HG02840 (cell line): ENCODE measurements around the gene MTMR4.
"Not testable (repeated sequence)": the region's sequence is repeated elsewhere in the genome, so short reads cannot be mapped to it uniquely, and the experiment has no call there.

ENCODE experiments used
- ATAC-seq: cut with Tn5 transposase; IDR thresholded peaks from one replicate; pipeline ENCODE4 v1.9.1; 2021; ENCODE audit warnings: mild to moderate bottlenecking, moderate library complexity, moderate number of reproducible peaks; ENCODE audit not compliant: unreplicated experiment, low FRiP score

Gene MTMR4

GRCh38 chr17:58513965-58514769 lies at the start of gene MTMR4:
MTMR4 (minus strand) TSS chr17:58514638; CDS start chr17:58514407, 231 bp downstream.
- no peak for ATAC-seq

GRCh38 chr17:58560511-58560910 lies 46.1 kb upstream of the MTMR4 start:
- ATAC-seq = no peak

GRCh38 chr17:58557981-58558380 lies 43.5 kb upstream of the MTMR4 start:
- ATAC-seq = no peak

DNA sequence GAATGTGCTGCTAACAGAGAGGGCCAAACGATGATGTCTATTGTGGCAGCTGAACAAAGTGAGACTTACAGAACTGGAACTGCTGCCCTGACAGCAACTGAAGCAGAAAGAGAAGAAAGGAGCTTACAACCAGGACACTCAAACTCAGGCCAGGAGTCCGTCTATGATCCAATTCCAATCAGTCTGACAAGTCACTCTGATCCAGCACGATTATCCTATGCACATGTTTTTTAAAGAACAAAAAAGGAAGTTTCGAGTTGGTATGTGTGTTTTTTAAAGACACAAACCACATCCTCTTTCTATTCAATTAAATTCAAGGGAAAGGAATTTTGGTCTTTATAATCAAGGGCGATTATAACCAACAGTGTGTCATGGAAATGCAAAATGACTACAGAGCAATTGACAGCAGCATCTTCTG lies 42.4 kb upstream of the MTMR4 start:
- no peak for ATAC-seq

DNA sequence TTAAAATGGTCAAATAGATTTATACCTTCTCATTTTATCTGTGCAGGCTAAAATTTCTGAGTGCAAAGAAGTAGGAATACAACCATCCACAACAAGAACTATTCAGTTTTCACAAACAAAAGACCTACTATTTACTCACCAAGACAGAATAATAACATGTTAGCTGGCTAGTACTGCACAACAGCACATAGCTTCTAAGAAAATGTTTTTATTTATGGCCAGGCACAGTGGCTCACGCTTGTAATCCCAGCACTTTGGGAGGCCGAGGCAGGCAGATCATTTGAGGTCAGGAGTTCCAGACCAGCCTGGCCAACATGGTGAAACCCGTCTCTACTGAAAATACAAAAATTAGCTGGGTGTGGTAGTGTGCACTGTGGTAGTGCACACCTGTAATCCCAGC lies 40.7 kb upstream of the MTMR4 start:
- not testable (repeated sequence) for ATAC-seq

- ATAC-seq = no peak
These were observed 26.8 kb upstream of the MTMR4 start for GRCh38 chr17:58541249-58541648.

DNA sequence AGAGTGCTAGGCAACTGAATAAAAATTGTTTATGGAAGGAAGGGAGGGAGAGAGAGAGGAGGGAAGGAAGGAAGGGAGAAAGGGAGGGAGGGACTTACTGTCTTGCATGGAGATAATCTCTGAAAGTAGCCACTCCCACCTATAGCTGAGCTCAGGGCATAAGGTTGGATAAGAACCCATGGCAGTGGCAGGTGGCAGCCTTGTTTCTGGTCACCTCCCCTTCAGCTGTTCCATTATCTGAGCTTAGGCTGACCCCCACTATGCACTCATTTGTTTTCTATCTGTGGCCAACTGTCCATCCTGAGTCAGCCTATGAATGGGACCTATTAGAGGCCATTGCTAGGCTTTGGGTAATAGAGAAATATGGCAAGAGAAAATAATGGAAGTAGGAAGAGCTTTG lies 25.3 kb upstream of the MTMR4 start:
- no peak for ATAC-seq

GRCh38 chr17:58538811-58539409 lies 24.5 kb upstream of the MTMR4 start:
- ATAC-seq = no peak

DNA sequence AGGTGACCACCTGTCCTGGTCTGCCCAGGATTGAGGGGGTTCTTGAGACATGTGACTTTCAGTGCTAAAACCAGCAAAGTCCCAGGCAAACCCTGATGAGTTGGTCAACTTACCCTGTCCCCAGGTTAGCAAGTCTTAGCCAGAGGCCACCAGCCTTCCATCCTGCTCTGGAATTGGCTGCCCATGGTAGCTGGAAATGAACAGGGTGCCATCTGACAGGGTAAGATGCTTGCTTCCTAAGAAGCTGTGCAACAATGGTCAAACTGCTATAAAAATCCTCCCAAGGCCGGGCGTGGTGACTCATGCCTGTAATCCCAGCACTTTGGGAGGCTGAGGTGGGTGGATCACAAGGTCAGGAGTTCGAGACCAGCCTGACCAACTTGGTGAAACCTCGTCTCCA lies 22.8 kb upstream of the MTMR4 start:
- ATAC-seq = no peak

GRCh38 chr17:58536542-58536941 lies 22.1 kb upstream of the MTMR4 start:
- no peak for ATAC-seq

DNA sequence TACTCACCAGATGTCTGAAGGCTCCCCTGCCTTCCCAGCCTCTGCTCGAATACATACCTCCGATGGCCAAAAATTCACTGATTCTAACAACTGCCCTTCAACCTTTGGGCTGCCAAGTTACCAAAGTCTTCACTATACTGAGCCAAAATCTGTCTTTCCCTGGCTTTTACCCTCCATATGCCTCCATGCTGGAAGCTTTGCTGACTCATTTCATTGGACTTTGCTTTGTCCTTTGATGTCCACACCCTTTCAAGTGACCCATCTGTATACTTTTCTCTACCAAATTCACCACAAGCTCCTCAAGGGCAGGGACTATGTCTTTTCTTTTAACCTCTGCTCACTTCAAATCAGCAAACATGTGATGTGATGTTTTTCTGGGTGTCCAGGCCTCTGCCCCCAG lies 21.0 kb upstream of the MTMR4 start:
- ATAC-seq = no peak

DNA sequence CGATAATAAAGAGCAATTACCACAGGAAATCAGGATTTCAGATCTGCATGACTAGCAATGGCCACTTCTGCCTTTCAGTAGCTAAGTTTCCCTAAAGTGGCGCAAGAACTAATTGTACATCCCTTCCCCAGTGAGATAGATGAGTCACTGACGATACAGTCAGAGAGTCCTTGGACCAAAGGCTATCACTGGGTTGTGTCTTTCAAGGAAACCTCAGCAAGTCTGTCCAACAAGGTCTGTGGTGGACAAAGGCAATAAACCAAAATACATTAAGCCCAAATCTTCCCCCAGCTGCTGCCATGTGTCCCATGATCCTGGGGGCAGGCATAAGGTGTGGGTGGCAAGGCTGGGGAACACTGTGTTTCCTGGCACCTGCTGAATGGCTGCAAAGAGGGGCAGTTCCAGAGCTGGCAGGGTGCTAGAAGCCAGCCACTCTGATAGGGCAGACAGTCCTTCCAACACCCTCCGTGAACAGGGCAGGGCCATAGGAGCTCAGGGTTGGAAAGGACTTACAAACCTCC lies 20.5 kb upstream of the MTMR4 start:
- no peak for ATAC-seq

DNA sequence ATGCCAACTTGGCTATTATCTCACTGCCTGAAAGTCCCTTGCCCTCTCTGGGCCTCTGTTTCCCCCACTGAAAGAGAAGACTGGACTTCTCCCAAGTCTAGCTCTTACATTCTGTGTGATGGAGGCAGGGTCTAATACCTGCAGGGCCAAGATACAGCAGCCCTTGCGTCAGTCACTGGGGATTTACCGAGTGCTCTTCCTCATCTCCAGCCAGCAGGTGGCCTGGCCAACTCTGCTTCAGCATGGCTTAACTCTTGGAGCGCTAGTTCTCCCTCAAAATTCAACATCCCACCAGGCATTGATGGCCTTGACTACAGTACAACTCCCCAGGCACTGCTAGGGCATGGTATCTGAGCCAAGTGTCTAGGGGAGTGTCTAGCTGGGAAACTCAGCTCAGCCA lies 19.9 kb upstream of the MTMR4 start:
- no peak for ATAC-seq

DNA sequence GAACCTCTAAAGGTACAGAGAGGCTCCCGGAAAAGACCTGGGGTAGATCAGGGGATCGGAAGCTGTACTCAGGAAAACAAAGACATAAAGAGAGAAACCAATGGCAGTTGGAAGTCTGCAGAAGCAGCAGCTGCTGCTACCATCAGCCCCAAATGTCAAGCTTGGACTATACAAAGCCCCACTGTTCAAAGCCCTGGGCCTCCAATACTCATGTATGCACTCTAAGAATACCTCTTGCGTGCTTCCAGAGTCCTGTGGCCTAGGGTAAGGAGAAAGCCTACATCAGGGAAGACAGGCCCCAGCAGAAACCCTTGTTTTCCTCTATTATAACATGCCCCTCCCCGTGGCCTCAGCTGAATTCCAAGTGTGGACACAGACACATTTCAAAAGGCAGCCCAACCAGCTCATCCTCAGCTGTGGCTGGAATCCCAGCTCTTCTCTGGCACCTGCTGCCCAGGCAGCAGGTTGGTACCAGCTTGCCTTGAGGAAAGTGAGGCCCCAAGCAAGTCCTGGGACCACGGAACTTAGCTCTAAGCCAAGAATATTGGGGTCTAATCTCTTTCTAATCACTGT lies 19.3 kb upstream of the MTMR4 start:
- no peak for ATAC-seq

DNA sequence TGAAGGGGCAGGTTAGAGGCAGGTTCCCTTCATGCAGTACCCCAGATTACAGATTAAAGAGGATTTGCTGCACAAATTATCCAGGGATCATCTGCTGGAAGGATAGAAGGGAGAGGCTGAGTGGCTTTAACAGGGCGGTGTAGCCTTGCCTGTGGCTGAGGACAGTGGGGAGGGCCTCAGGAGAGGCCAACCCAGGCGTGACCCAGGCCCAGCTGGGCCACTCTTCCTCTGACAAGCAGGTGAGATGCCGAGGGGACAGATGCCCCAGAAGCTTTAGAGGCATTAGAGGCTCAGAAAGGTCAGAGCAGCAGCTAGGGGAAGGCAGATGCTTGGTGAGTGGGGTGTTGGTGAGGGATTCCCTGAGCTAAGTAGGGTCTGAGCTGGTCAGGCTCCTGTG lies 18.1 kb upstream of the MTMR4 start:
- no peak for ATAC-seq

DNA sequence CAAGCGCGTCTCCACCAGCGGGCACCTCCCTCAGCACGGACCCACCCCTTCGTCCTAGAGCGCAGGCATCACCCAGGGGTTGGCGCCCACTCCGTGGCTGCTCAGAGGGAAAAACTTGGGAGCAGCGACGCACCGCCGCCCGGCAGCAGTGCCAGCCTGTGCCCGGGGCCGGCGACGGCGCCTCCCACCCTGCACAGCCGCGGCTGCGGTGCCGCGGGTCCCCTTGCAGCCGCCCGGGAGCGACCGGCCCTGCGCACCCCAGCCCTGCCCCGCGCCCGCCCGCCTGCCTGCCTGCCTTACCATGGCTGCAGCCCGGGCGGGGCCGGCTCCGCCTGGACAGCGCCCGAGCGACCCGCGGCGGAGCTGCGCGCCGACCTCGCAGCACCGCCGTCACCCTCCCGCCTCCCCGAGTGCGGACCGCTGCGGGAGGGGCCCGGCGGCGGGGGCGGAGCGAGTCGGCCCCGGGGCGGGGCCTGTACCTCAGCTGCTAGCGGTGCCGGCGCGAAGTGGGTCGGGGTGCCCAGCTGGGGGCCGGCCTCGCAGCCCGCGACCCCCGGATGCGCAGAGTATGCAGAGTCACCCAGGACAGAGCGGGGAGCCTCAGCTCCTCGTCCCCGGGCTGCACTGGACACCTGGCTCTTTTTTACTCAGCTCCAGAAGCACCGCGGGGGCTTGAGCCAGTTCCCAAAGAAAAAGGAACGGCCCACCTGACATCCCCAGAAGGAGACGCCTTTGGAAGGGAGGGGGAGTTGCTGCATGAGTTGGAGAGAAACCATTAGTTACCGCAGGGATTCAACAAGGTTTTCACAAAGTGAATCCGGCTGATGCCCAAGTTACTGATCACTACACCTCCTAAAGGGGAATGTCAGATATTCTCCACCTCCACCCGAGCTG lies 17.5 kb upstream of the MTMR4 start:
- no peak for ATAC-seq

- ATAC-seq = no peak
These were observed 16.7 kb upstream of the MTMR4 start for GRCh38 chr17:58531122-58531521.

DNA sequence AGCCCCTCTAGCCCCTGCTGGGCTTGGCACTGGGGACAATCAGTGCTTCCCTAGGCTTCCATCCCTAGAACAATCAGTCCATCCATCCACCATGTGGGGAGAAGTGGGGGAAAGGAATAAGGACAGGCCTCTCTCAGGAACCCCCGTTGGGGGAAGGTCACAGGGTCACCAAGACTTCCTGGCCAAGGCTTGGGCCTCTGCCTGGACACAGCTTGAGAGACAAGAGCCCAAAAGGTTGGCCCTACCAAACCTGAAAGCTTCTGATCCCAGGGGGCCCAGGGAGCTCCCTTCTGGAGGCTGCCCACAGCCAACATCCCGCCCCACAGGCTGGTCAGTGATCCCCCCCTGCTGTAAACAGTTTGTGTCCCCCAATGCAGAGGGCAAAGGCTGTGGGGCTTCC lies 16.2 kb upstream of the MTMR4 start:
- no peak for ATAC-seq

DNA sequence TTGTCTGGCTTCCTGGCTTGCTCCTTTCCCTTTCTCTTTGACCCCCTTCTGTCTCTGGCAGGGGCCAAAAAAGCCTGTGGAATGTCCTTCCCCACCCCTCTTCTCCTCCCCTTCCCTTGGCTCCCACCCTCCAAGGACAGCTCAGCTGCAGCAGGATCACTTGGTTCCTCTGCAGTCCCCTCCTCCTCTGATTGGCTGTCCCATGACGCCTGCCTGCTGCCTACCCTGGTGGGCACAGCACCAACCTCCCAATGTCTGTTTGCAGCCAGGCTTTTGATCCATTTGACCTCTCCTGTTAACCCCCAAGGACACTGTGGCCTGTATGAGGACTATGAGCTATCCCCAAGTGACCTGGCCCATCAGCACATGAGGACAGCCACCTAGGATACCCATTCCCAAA lies 14.8 kb upstream of the MTMR4 start:
- ATAC-seq = no peak

DNA sequence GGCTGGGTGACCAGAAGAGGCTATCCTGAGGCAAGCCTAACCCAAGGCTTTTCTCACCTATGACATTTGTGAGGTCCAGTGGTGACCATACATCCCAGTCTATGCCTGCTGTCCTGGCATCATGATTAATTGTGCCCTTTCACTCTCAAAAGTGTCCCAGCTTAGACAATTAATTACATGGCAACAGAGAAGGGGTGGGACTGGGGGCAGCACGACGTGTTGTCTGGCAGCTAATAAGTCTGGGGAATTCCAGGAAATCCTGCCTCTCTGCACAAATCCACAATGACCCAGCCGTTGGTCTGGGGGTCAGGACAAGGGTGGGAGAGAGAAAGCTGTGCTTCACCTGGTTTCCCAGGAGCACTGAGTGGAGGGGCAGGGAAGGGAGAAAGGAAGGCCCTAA lies 14.0 kb upstream of the MTMR4 start:
- ATAC-seq = no peak

DNA sequence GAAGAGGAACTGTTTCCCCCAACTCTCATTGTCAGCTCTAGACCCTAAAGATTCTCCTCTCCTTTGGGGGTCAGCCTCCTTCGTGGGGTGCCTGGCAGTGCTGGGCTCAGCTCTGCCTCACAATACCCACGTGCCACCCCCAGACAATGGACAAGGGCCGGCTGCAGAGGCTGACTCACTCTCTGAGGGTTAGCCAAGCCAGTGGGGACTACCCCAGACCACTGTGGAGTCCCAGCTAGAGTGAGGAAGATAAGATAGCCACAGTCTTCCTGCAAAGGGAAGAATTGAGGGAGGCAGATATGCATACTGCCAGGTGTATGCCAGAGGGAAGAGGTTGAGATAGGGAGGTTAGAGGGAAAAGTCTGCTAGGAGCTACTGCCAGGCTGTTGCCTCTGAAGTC lies 13.5 kb upstream of the MTMR4 start:
- ATAC-seq = no peak
